Natural killer cell (primary cell): ENCODE results near the gene PDE4D. TPM values are rescaled to one million over a fixed set of nuclear protein-coding genes. Genes with fewer than 3 reads are reported as not detected.

Experiments
- ATAC-seq, 3 donors: fragments of 150-1000 bp in 2 of 3; fragments of 200-7000 bp in 1 of 3; cut with Tn5 transposase; 1 replicate in 1 of 3; 2 replicates in 2 of 3; pipeline ENCODE4 v1.10.0; 2021; ENCODE audit warnings: mild to moderate bottlenecking in 2 of 3, moderate library complexity in 2 of 3
- DNase-seq, 2 donors: peaks; one replicate each; pipeline versions ENCODE4 v3.0.0 to v3.0.0-alpha.2; 2013 to 2021; ENCODE audit warnings: mixed read lengths in 1 of 2
- H3K27ac ChIP-seq: one replicate; pipeline ENCODE4 v1.5.1; 2013; ENCODE audit warnings: mild to moderate bottlenecking, low read length
- H3K27me3 ChIP-seq: one replicate; pipeline ENCODE4 v1.6.1; 2013; ENCODE audit warnings: low read length; ENCODE audit not compliant: control insufficient read depth, insufficient read depth
- H3K36me3 ChIP-seq: one replicate; pipeline ENCODE4 v1.6.1; 2013; ENCODE audit warnings: low read length; ENCODE audit not compliant: control insufficient read depth, insufficient read depth
- H3K4me1 ChIP-seq: one replicate; pipeline ENCODE4 v1.6.1; 2013; ENCODE audit warnings: low read length; ENCODE audit not compliant: control insufficient read depth, insufficient read depth
- H3K4me3 ChIP-seq: one replicate; pipeline ENCODE4 v1.5.1; 2013; ENCODE audit warnings: low read length
- H3K9me3 ChIP-seq: one replicate; pipeline ENCODE4 v1.6.1; 2013; ENCODE audit warnings: low read length; ENCODE audit not compliant: control insufficient read depth, insufficient read depth
- H3K27ac Mint-ChIP-seq, 2 donors: one replicate each; pipeline ENCODE4 v1.8.0; 2022; ENCODE audit warnings: mild to moderate bottlenecking in 2 of 2, mixed read lengths in 2 of 2, moderate library complexity in 1 of 2
- H3K27me3 Mint-ChIP-seq, 2 donors: one replicate each; pipeline ENCODE4 v1.8.0; 2022; ENCODE audit warnings: low read depth in 2 of 2, mixed read lengths in 2 of 2
- H3K36me3 Mint-ChIP-seq: one replicate; pipeline ENCODE4 v1.8.0; 2022; ENCODE audit warnings: mixed read lengths
- H3K4me1 Mint-ChIP-seq, 2 donors: one replicate each; pipeline ENCODE4 v1.8.0; 2022; ENCODE audit warnings: mixed read lengths in 2 of 2
- H3K4me3 Mint-ChIP-seq: one replicate; pipeline ENCODE4 v1.8.0; 2022; ENCODE audit warnings: mild to moderate bottlenecking, moderate library complexity, mixed read lengths
- H3K9me3 Mint-ChIP-seq, 2 donors: one replicate each; pipeline ENCODE4 v1.8.0; 2022; ENCODE audit warnings: mixed read lengths in 2 of 2
- WGBS: methylation state at CpG from one replicate; pipeline ENCODE4 v1.1.7; 2013; ENCODE audit warnings: missing lambda C conversion rate; ENCODE audit not compliant: insufficient coverage; 5-methylcytosine and 5-hydroxymethylcytosine counted together
- intact Hi-C: fragments of 100-400 bp; cut with micrococcal nuclease; formaldehyde crosslinking; loops from one replicate; pipeline ENCODE4 v1.14.2; 2022
- total RNA-seq, 4 donors: library from RNA; stranded (reverse); fragments of 120-200 nt in 1 of 4; gene quantifications; one replicate each; pipeline versions ENCODE4 v1.2.3 to v1.2.4, GENCODE V29; 2013 to 2022
- TF ChIP-seq, protein P1 (sequence below): fragments of 200-600 bp; IDR thresholded peaks from one replicate; pipeline ENCODE4 v1.8.0; 2022; ENCODE audit warnings: antibody characterized with exemption

PDE4D gene
- total RNA-seq, 3 donors from 2014 or later (not counting 1 experiment from before 2014, with no cell fraction given): 109 to 170 (median 116) TPM

DNA sequence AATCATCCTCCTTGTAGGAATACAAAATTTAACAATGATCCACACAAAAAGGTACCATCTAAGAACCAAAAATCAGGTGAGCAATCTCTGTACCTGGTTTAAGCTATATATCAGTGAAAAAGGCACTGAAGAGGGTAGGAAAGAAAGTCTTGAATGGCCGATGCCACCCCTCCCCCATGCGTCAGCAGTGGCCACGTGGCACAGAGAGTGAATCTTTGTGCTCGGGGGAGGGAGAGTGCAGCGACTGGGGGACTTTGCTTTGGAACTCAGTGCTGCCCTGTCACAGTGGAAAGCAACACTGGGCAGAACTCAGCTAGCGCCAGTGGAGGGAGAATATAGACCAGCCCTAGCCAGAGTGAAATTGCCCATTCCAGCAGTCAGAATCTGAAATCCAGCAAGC is 28.3 kb upstream of the PDE4D start:
- WGBS: 90% methylated on average over 6 of the region's 6 CpGs
- DNase-seq: no peak
- intact Hi-C loops: no loop called here
- no peaks in the 10 kb centered on the region for H3K4me1 ChIP-seq
- Mint-ChIP-seq H3K4me3 (no peak overlapping the region), H3K9me3 (peaks cover 0 to 2% of the 10 kb centered on the region in 2 donors), H3K27ac (no peak overlapping the region), H3K4me1 (no peaks in the 10 kb centered on the region), H3K27me3 (no peaks in the 10 kb centered on the region), H3K36me3 (peaks cover 6% of the 10 kb centered on the region)
- TF ChIP-seq, protein P1, sequence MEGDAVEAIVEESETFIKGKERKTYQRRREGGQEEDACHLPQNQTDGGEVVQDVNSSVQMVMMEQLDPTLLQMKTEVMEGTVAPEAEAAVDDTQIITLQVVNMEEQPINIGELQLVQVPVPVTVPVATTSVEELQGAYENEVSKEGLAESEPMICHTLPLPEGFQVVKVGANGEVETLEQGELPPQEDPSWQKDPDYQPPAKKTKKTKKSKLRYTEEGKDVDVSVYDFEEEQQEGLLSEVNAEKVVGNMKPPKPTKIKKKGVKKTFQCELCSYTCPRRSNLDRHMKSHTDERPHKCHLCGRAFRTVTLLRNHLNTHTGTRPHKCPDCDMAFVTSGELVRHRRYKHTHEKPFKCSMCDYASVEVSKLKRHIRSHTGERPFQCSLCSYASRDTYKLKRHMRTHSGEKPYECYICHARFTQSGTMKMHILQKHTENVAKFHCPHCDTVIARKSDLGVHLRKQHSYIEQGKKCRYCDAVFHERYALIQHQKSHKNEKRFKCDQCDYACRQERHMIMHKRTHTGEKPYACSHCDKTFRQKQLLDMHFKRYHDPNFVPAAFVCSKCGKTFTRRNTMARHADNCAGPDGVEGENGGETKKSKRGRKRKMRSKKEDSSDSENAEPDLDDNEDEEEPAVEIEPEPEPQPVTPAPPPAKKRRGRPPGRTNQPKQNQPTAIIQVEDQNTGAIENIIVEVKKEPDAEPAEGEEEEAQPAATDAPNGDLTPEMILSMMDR: no peak
- no peak overlapping the region for H3K27ac ChIP-seq
- ATAC-seq: no peak
- no peaks in the 10 kb centered on the region for H3K27me3 ChIP-seq
- H3K36me3 ChIP-seq: no peaks in the 10 kb centered on the region
- no peak overlapping the region for H3K4me3 ChIP-seq
- no peaks in the 10 kb centered on the region for H3K9me3 ChIP-seq

DNA sequence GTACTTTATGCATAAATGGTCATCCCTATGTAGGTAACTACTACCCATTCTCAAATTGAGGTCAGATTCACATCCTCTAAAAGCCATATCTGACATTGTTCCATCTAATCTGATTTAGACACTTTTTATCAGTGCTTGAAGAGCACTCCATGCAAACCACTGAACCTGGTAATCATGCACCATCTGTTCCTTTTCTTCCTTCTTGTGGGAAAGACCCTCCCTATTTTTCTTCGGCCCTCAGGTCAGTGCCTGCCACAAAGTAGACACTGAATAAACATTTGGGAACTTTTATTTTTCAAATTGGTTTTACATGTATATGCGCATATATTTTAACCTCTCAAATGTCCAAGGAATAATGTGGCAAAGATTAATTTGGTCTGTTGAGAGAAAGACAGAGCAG is 26.0 kb upstream of the PDE4D start:
- H3K27ac ChIP-seq: no peak overlapping the region
- H3K9me3 Mint-ChIP-seq: peaks cover 0 to 2% of the 10 kb centered on the region in 2 donors
- no peak overlapping the region for H3K4me3 ChIP-seq
- no peaks in the 10 kb centered on the region for H3K27me3 ChIP-seq
- H3K36me3 ChIP-seq: no peaks in the 10 kb centered on the region
- TF ChIP-seq, protein P1: no peak
- no peaks in the 10 kb centered on the region for H3K27me3 Mint-ChIP-seq
- ATAC-seq (no peak), DNase-seq (no peak)
- no peak overlapping the region for H3K27ac Mint-ChIP-seq
- H3K4me1 Mint-ChIP-seq: no peaks in the 10 kb centered on the region
- H3K36me3 Mint-ChIP-seq: peaks cover 6% of the 10 kb centered on the region
- WGBS: 0% methylated on average over 1 of the region's 2 CpGs
- no peaks in the 10 kb centered on the region for H3K9me3 ChIP-seq
- intact Hi-C loops: no loop called here
- H3K4me1 ChIP-seq: no peaks in the 10 kb centered on the region
- no peak overlapping the region for H3K4me3 Mint-ChIP-seq

GRCh38 chr5:59917121-59917520 is 23.6 kb upstream of the PDE4D start:
- Mint-ChIP-seq H3K27me3 (no peaks in the 10 kb centered on the region), H3K36me3 (peaks cover 6% of the 10 kb centered on the region), H3K4me3 (no peak overlapping the region), H3K27ac (no peak overlapping the region), H3K9me3 (peaks cover 0 to 6% of the 10 kb centered on the region in 2 donors), H3K4me1 (no peaks in the 10 kb centered on the region)
- H3K4me3 ChIP-seq: no peak overlapping the region
- WGBS: 86% methylated on average over 2 of the region's 2 CpGs
- no peak overlapping the region for H3K27ac ChIP-seq
- no peak for ATAC-seq
- intact Hi-C loops: no loop called here
- TF ChIP-seq, protein P1: no peak
- no peaks in the 10 kb centered on the region for H3K27me3 ChIP-seq
- no peaks in the 10 kb centered on the region for H3K36me3 ChIP-seq
- no peak for DNase-seq
- no peaks in the 10 kb centered on the region for H3K9me3 ChIP-seq
- no peaks in the 10 kb centered on the region for H3K4me1 ChIP-seq

DNA sequence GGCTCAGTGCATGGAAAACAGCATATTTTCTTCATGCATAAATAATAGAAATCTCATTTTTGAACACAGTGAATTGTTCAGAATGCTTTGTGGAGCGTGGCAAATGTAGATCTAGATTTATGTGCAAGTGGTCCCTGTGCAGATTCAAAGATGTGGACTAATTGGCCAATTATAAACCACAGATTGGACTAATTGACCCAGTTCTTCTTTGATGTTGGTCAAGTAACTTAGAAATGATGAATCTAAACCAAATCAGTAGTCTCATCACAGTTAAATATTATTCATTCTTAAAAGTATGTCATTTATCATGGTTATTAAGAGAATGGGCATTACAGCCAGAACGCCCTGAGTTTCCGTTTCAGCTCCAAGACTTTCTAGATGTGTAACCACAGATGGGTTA is 11.7 kb upstream of the PDE4D start:
- TF ChIP-seq, protein P1: no peak
- ATAC-seq: no peak
- Mint-ChIP-seq H3K36me3 (no peaks in the 10 kb centered on the region), H3K4me3 (no peak overlapping the region), H3K27me3 (no peaks in the 10 kb centered on the region), H3K4me1 (no peaks in the 10 kb centered on the region), H3K9me3 (peaks cover 3 to 5% of the 10 kb centered on the region in 2 donors), H3K27ac (no peak overlapping the region)
- intact Hi-C loops: no loop called here
- Histone ChIP-seq H3K27ac (no peak overlapping the region), H3K4me1 (no peaks in the 10 kb centered on the region), H3K9me3 (no peaks in the 10 kb centered on the region), H3K4me3 (no peak overlapping the region), H3K36me3 (no peaks in the 10 kb centered on the region), H3K27me3 (no peaks in the 10 kb centered on the region)
- no peak for DNase-seq
- 65% methylated on average over 3 of the region's 3 CpGs for WGBS
